Endodermal cell (in vitro differentiated cells): ENCODE data around the gene PIGS. TPM values are rescaled to one million over a fixed set of nuclear protein-coding genes. Genes with fewer than 3 reads are reported as not detected.

Experiments
- DNase-seq: peaks from one replicate; pipeline ENCODE4 v3.0.0-alpha.2; 2017
- H3K27ac ChIP-seq: 2 replicates; pipeline ENCODE4 v1.5.1; 2013; ENCODE audit warnings: mild to moderate bottlenecking, low read depth, low read length, moderate library complexity
- H3K27me3 ChIP-seq: 2 replicates; pipeline ENCODE4 v1.6.1; 2013; ENCODE audit warnings: mild to moderate bottlenecking, low read length, moderate library complexity; ENCODE audit not compliant: insufficient read depth, control insufficient read depth, poor library complexity, severe bottlenecking
- H3K36me3 ChIP-seq: 2 replicates; pipeline ENCODE4 v1.7.0; 2013; ENCODE audit warnings: mild to moderate bottlenecking, low read length, moderate library complexity; ENCODE audit not compliant: control insufficient read depth, insufficient read depth
- H3K4me1 ChIP-seq: one replicate; pipeline ENCODE4 v1.7.0; 2013; ENCODE audit warnings: low read length; ENCODE audit not compliant: control insufficient read depth, insufficient read depth
- H3K4me3 ChIP-seq: 2 replicates; pipeline ENCODE4 v1.5.1; 2013; ENCODE audit warnings: mild to moderate bottlenecking, low read length, moderate library complexity
- H3K9ac ChIP-seq: 2 replicates; pipeline ENCODE4 v1.6.1; 2013; ENCODE audit warnings: mild to moderate bottlenecking, low read length, moderate library complexity; ENCODE audit not compliant: poor library complexity, severe bottlenecking; ENCODE audit errors: extremely low read depth
- H3K9me3 ChIP-seq: 2 replicates; pipeline ENCODE4 v1.6.1; 2013; ENCODE audit warnings: mild to moderate bottlenecking, low read length, moderate library complexity; ENCODE audit not compliant: control insufficient read depth
- H3K27ac Mint-ChIP-seq: 2 replicates; pipeline ENCODE4 v1.8.0; 2020; ENCODE audit warnings: mixed read lengths
- H3K27me3 Mint-ChIP-seq: 2 replicates; pipeline ENCODE4 v1.8.0; 2021; ENCODE audit warnings: mild to moderate bottlenecking, mixed read lengths; ENCODE audit not compliant: insufficient read depth
- H3K36me3 Mint-ChIP-seq: 2 replicates; pipeline ENCODE4 v1.8.0; 2020; ENCODE audit warnings: low read depth, mixed read lengths
- H3K4me1 Mint-ChIP-seq: 2 replicates; pipeline ENCODE4 v1.8.0; 2020; ENCODE audit warnings: mixed read lengths
- H3K4me3 Mint-ChIP-seq: 2 replicates; pipeline ENCODE4 v1.8.0; 2020; ENCODE audit warnings: mild to moderate bottlenecking, moderate library complexity, mixed read lengths
- H3K9me3 Mint-ChIP-seq: 2 replicates; pipeline ENCODE4 v1.8.0; 2020; ENCODE audit warnings: mild to moderate bottlenecking, mixed read lengths
- WGBS, 2 experiments: methylation state at CpG; one replicate each; pipeline versions ENCODE4 v1.1.5 to v1.1.7; 2013; ENCODE audit warnings: missing lambda C conversion rate in 2 of 2, mixed read lengths in 1 of 2; ENCODE audit not compliant: insufficient coverage in 1 of 2, insufficient read length in 1 of 2; 5-methylcytosine and 5-hydroxymethylcytosine counted together
- total RNA-seq, 2 donors: library from RNA; stranded (reverse); fragmentation: NEBNext Ultra II Directional in 1 of 2; extraction: Animal tissue kit (Norgen Biotek cat#: 25700) in 1 of 2; gene quantifications; 2 replicates in 1 of 2; 3 replicates in 1 of 2; pipeline ENCODE4 v1.2.1, GENCODE V29; 2021
- TF ChIP-seq, protein P1 (sequence below): fragments of 200-600 bp; sonication (generic); conservative IDR thresholded peaks from 2 replicates; pipeline ENCODE4 v1.5.0; 2021; ENCODE audit warnings: antibody characterized with exemption, mild to moderate bottlenecking

PIGS gene
- total RNA-seq, 2 donors from 2014 or later: 34.9 to 43.0 TPM

DNA sequence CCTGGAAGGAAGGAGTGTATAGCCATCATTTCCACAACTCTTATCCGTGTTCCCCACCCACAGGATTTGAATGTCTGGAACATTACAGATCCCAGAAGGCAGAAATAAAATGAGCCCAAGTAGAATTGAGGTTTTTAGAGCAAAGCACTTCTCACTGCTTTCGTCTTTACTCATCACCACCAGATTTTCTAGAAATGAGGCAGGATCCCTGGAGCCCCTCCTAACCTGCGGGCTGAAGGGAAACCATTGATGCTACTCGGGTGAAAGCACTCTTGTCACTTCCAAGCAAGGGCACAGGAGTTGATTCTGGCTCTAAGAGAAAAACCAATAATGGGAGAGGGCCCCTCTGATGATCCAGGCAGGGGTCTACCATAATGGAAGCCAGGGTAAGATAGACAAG is 8.2 kb upstream of the PIGS start:
- Histone ChIP-seq H3K4me3 (no peak overlapping the region), H3K9ac (no peak overlapping the region), H3K36me3 (peaks cover 69% of the 10 kb centered on the region), H3K27me3 (no peaks in the 10 kb centered on the region), H3K9me3 (no peaks in the 10 kb centered on the region), H3K27ac (no peak overlapping the region), H3K4me1 (no peaks in the 10 kb centered on the region)
- H3K4me1 Mint-ChIP-seq: peaks cover 5% of the 10 kb centered on the region
- TF ChIP-seq, protein P1, sequence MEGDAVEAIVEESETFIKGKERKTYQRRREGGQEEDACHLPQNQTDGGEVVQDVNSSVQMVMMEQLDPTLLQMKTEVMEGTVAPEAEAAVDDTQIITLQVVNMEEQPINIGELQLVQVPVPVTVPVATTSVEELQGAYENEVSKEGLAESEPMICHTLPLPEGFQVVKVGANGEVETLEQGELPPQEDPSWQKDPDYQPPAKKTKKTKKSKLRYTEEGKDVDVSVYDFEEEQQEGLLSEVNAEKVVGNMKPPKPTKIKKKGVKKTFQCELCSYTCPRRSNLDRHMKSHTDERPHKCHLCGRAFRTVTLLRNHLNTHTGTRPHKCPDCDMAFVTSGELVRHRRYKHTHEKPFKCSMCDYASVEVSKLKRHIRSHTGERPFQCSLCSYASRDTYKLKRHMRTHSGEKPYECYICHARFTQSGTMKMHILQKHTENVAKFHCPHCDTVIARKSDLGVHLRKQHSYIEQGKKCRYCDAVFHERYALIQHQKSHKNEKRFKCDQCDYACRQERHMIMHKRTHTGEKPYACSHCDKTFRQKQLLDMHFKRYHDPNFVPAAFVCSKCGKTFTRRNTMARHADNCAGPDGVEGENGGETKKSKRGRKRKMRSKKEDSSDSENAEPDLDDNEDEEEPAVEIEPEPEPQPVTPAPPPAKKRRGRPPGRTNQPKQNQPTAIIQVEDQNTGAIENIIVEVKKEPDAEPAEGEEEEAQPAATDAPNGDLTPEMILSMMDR: no peak
- peaks cover 15% of the 10 kb centered on the region for H3K27me3 Mint-ChIP-seq
- H3K36me3 Mint-ChIP-seq: peaks cover 39% of the 10 kb centered on the region
- no peak overlapping the region for H3K27ac Mint-ChIP-seq
- no peak overlapping the region for H3K4me3 Mint-ChIP-seq
- DNase-seq: no peak
- no peaks in the 10 kb centered on the region for H3K9me3 Mint-ChIP-seq
- 86 to 100% methylated on average over 2 to 4 of the region's 4 CpGs for WGBS, 2 experiments

DNA sequence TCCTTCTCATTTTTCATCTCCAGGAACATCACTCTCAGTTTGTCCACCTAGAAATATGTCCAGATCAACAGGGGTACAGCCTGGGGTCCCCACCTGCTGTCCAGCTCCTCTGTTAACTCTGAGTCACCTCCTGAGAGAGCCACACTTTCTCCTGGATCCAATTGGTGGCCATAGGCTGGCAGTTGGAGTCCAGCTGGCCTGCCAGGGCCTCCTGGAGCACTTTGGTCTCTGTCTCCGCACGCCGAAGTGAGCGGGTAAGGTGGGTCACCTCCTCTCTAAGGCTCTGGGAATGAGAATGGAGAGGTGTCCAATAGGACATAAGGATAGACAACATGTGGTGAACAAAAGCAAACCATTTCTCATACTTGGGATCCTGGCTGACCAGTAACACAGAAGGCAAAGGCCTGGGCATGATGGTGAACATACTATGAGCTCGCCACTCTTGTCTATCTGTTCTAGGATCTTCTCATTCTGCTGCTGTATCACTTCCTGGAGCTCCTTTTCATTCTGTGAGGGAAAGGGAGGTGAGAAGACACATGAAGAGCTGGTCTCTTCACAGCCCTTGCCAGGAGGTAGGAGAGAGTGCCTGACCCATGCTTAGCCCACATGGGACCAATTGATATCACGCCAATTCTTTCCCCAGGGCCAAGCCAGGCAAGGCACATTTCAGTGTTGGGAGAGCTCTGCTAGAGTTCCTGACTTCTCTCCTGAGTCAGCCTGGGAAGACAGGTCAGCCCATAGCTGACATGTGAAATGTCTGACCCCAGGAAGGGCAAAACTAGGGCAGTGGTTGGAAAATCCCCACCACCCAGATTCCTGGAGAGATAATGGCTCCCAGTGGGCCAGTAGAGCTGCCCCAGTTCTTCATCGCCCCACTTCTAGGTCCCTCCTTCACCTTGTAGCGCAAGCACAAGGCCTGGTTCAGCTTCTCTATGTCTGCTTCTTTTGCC is 7.2 kb upstream of the PIGS start:
- Mint-ChIP-seq H3K4me3 (no peak overlapping the region), H3K27me3 (peaks cover 19% of the 10 kb centered on the region), H3K36me3 (peaks cover 41% of the 10 kb centered on the region), H3K4me1 (peaks cover 5% of the 10 kb centered on the region), H3K9me3 (no peaks in the 10 kb centered on the region), H3K27ac (no peak overlapping the region)
- Histone ChIP-seq H3K27me3 (no peaks in the 10 kb centered on the region), H3K27ac (no peak overlapping the region), H3K9me3 (no peaks in the 10 kb centered on the region), H3K4me1 (no peaks in the 10 kb centered on the region), H3K9ac (no peak overlapping the region), H3K36me3 (peaks cover 59% of the 10 kb centered on the region), H3K4me3 (no peak overlapping the region)
- 92 to 100% methylated on average over 4 to 8 of the region's 8 CpGs for WGBS, 2 experiments
- DNase-seq: no peak
- TF ChIP-seq, protein P1: no peak

DNA sequence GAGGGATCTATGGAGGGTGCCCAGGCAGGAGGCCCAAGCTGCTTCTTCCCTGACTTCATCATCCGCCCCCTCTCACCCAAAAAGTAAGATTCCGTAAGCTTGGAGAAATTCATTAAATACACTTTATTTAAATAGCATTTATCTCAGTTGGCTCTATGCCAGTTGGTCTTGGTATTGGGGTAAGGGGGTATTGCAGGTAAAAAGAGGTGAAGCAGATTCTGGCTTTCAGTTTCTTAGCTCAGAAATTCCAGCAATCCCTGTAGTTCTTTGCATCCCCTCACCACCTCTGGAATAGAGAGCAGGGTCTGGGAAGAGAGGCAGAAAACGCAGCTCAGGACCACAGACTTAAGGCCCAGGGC is 6.1 kb upstream of the PIGS start:
- 83 to 91% methylated on average over 1 of the region's 3 CpGs for WGBS, 2 experiments
- H3K9me3 Mint-ChIP-seq: no peaks in the 10 kb centered on the region

More for the DNA sequence above, 6.1 kb upstream of the PIGS start:
- Histone ChIP-seq H3K9me3 (no peaks in the 10 kb centered on the region), H3K4me1 (no peaks in the 10 kb centered on the region), H3K27me3 (peaks cover 4% of the 10 kb centered on the region), H3K36me3 (peaks cover 48% of the 10 kb centered on the region), H3K9ac (no peak overlapping the region), H3K4me3 (no peak overlapping the region), H3K27ac (no peak overlapping the region)
- H3K4me1 Mint-ChIP-seq: peaks cover 6% of the 10 kb centered on the region
- H3K4me3 Mint-ChIP-seq: no peak overlapping the region
- H3K27me3 Mint-ChIP-seq: peaks cover 25% of the 10 kb centered on the region
- no peak overlapping the region for H3K27ac Mint-ChIP-seq
- TF ChIP-seq, protein P1: no peak
- H3K36me3 Mint-ChIP-seq: peaks cover 41% of the 10 kb centered on the region
- DNase-seq: no peak
